ENCODE data around the gene ARHGAP23. TPM values are rescaled to one million over a fixed set of nuclear protein-coding genes. Genes with fewer than 3 reads are reported as not detected.
"Not testable (repeated sequence)": the region's sequence is repeated elsewhere in the genome, so short reads cannot be mapped to it uniquely, and the experiment has no call there.

Gene ARHGAP23
- total RNA-seq, 1 experiment from 2014 or later, result 97.9 TPM

- not testable (repeated sequence) for H3K18ac ChIP-seq (ENCODE audit: insufficient read length, low read depth, low read length); H3K9me3 ChIP-seq (ENCODE audit: control insufficient read depth, low read depth, low read length); H4K20me1 ChIP-seq (ENCODE audit: control insufficient read depth, insufficient read depth, insufficient read length); H4K91ac ChIP-seq (ENCODE audit: insufficient read length, low read depth, low read length); H2BK20ac ChIP-seq (ENCODE audit: low read depth, low read length, poor library complexity, severe bottlenecking); H3K9ac ChIP-seq (ENCODE audit: extremely low read depth, insufficient read length, low read length); H3T11ph ChIP-seq (ENCODE audit: low read length); H4K8ac ChIP-seq (replicated peaks; ENCODE audit: insufficient read length, low read depth, low read length); H3K4me2 ChIP-seq (ENCODE audit: insufficient read depth, insufficient read length, low read length); H2AFZ ChIP-seq (ENCODE audit: low read length); H3K36me3 Mint-ChIP-seq (ENCODE audit: insufficient read depth in 1 of 3, low read depth in 3 of 3); H2BK15ac ChIP-seq (ENCODE audit: low read depth, low read length); H2AK5ac ChIP-seq (ENCODE audit: insufficient read length, low read length); H3K79me1 ChIP-seq (ENCODE audit: insufficient read depth, low read depth, low read length, poor library complexity, severe bottlenecking); H2BK5ac ChIP-seq (ENCODE audit: insufficient read length, low read length); H2BK12ac ChIP-seq (ENCODE audit: insufficient read length, low read depth, low read length); H3K4me1 ChIP-seq (ENCODE audit: insufficient read depth, low read length); DNase-seq; H4K5ac ChIP-seq (ENCODE audit: insufficient read length, low read depth, low read length); H3K4ac ChIP-seq (ENCODE audit: low read depth, low read length); H3K27me3 ChIP-seq (ENCODE audit: insufficient read depth, low read length); H3K79me2 ChIP-seq (ENCODE audit: insufficient read depth, low read length); H3K23me2 ChIP-seq (ENCODE audit: insufficient read length, low read depth, low read length, poor library complexity, severe bottlenecking); H3K23ac ChIP-seq (ENCODE audit: insufficient read length, low read depth, low read length); H3K14ac ChIP-seq (ENCODE audit: insufficient read depth, low read length); H2BK120ac ChIP-seq (ENCODE audit: low read depth, low read length, poor library complexity, severe bottlenecking); H3K56ac ChIP-seq (ENCODE audit: insufficient read length, low read depth, low read length); H3K9me3 Mint-ChIP-seq; H3K27ac Mint-ChIP-seq; H3K4me3 Mint-ChIP-seq; H3K27ac ChIP-seq (ENCODE audit: insufficient read length, low read depth, low read length)
- Mint-ChIP-seq H3K4me1 (peaks cover 20 to 37% of the 10 kb centered on the region in 2 experiments), H3K27me3 (ENCODE audit: low read depth) (peaks cover 55% of the 10 kb centered on the region)
- no CpG with 5 or more reads among the region's 10 CpGs for WGBS (ENCODE audit: extremely low coverage, insufficient read length, low lambda C conversion rate)
These were observed 99.9 kb downstream of the ARHGAP23 start for GRCh38 chr17:38528141-38528540.

- not testable (repeated sequence) for H3K4me2 ChIP-seq (ENCODE audit: insufficient read depth, insufficient read length, low read length); H3K27me3 ChIP-seq (ENCODE audit: insufficient read depth, low read length)
- peaks cover 46% of the 10 kb centered on the region for H3K27me3 Mint-ChIP-seq (ENCODE audit: low read depth)
These were observed 102.6 kb downstream of the ARHGAP23 start for GRCh38 chr17:38530856-38531255.

More at GRCh38 chr17:38530856-38531255, 102.6 kb downstream of the ARHGAP23 start:
- H2BK20ac ChIP-seq (ENCODE audit: low read depth, low read length, poor library complexity, severe bottlenecking); H3K27ac ChIP-seq (ENCODE audit: insufficient read length, low read depth, low read length); H3K18ac ChIP-seq (ENCODE audit: insufficient read length, low read depth, low read length); H3K9me3 Mint-ChIP-seq; H3K56ac ChIP-seq (ENCODE audit: insufficient read length, low read depth, low read length); DNase-seq; H3K36me3 Mint-ChIP-seq (ENCODE audit: insufficient read depth in 1 of 3, low read depth in 3 of 3); H2BK120ac ChIP-seq (ENCODE audit: low read depth, low read length, poor library complexity, severe bottlenecking); H2BK12ac ChIP-seq (ENCODE audit: insufficient read length, low read depth, low read length); H3K27ac Mint-ChIP-seq; H2BK15ac ChIP-seq (ENCODE audit: low read depth, low read length); H3K79me2 ChIP-seq (ENCODE audit: insufficient read depth, low read length); H3K9me3 ChIP-seq (ENCODE audit: control insufficient read depth, low read depth, low read length); H3K9ac ChIP-seq (ENCODE audit: extremely low read depth, insufficient read length, low read length); H3K23me2 ChIP-seq (ENCODE audit: insufficient read length, low read depth, low read length, poor library complexity, severe bottlenecking); H3K23ac ChIP-seq (ENCODE audit: insufficient read length, low read depth, low read length); H3K14ac ChIP-seq (ENCODE audit: insufficient read depth, low read length); H4K5ac ChIP-seq (ENCODE audit: insufficient read length, low read depth, low read length); H3K4me1 ChIP-seq (ENCODE audit: insufficient read depth, low read length); H2AFZ ChIP-seq (ENCODE audit: low read length); H2AK5ac ChIP-seq (ENCODE audit: insufficient read length, low read length); H4K91ac ChIP-seq (ENCODE audit: insufficient read length, low read depth, low read length); H4K8ac ChIP-seq (replicated peaks; ENCODE audit: insufficient read length, low read depth, low read length); H3T11ph ChIP-seq (ENCODE audit: low read length); H2BK5ac ChIP-seq (ENCODE audit: insufficient read length, low read length); H4K20me1 ChIP-seq (ENCODE audit: control insufficient read depth, insufficient read depth, insufficient read length); H3K4ac ChIP-seq (ENCODE audit: low read depth, low read length); H3K79me1 ChIP-seq (ENCODE audit: insufficient read depth, low read depth, low read length, poor library complexity, severe bottlenecking): not testable (repeated sequence)
- Mint-ChIP-seq H3K4me3 (peak overlapping the region in 1 of 2 experiments; percentile 38; a peak in 1 of 5 replicates), H3K4me1 (peaks cover 28 to 54% of the 10 kb centered on the region in 2 experiments)
- WGBS (ENCODE audit: extremely low coverage, insufficient read length, low lambda C conversion rate), result no CpG with 5 or more reads among the region's 11 CpGs
